ELR (cell line): Measurements from ENCODE around the gene SDR42E2.
"Not testable (repeated sequence)": the region's sequence is repeated elsewhere in the genome, so short reads cannot be mapped to it uniquely, and the experiment has no call there.

Source experiments
- DNase-seq: peaks from one replicate; pipeline ENCODE4 v3.0.0-alpha.2; 2015; ENCODE audit warnings: low read depth

Gene SDR42E2

DNA sequence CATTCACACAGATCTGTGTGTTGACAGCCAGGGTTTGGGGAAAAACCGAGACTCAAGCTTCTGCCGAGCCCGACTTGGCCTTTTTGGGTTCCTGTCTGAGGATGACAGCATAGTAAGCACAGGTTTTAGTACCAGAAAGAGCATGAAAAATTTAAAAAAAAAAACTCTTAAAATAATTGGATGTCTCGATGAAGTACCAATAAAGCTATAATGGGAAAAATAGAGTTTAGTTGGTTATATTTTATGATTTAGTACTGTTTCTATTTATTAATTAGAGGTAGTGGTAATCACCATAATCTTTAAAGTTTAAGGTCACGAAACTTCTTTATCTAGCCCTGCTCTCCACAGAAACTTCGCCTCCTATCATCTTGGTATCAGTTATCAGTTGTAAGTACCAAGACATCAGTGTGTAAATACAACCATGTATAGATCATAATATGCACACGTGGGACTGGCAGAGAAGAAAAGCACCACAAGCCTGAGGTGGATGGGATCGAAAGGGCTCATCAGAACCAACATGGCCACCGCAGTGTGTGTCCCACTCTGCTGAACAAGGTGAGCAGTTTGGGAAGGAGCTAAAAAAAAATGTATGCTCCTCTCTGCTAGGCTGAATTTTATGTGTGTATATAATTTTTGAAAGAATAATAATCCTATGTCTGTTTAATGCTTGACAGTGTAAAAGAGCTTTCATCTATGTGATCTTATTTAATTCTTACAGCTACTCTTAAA lies 29.4 kb downstream of the SDR42E2 start:
- DNase-seq, result peak; percentile 42

DNA sequence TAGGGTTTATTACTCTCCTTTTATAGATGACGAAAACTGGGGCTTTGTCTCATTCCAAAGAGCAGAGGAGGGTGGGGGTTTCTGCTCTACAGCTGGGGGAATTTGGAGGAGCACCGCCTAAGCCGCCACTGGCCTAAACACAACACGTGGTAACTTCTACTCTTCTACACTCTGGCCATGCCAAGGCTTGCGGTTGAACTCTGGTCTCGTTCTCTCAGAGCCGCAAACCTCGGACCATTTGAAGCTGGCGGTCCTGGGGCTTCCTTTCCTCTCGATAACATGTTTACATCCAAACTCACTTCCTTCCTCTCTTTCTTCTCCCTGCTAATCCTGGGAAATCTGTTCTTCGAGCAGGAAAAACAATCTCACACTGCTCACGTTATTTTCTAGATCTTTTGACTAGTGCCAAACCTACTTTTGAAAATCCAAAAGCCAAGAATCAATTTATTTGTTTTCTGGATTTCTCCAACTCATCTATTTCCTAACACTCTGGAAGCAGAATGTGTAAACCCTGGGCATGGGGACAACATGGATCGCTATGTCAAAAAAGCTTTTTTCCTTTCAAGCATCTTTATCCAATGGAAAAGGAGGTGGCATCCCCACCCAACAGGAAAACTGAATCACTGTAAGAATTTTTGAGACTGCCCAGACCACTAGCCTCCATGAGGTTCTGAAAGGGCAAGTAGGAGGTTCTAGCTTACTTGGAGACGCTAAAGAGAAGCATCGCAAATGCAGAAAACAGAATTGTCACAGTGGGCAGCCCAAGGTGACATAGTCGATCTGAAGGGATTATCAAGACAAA lies 30.2 kb downstream of the SDR42E2 start:
- DNase-seq, result peak; percentile 83

DNA sequence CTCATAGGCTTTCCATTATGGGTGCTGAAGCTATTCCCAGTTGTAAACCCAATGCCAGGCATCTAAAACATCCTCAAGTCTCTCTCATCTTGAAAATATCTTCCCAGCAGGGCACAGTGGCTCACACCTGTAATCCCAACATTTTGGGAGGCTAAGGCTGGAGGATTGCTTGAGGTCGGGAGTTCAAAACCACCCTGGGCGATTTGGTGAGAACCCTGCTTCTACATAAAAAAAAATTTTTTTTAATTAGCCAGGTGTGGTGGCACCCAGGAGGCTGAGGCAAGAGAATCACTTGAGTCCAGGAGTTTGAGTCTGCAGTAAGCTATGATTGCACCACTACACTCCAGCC lies 30.7 kb downstream of the SDR42E2 start:
- DNase-seq, result no peak

DNA sequence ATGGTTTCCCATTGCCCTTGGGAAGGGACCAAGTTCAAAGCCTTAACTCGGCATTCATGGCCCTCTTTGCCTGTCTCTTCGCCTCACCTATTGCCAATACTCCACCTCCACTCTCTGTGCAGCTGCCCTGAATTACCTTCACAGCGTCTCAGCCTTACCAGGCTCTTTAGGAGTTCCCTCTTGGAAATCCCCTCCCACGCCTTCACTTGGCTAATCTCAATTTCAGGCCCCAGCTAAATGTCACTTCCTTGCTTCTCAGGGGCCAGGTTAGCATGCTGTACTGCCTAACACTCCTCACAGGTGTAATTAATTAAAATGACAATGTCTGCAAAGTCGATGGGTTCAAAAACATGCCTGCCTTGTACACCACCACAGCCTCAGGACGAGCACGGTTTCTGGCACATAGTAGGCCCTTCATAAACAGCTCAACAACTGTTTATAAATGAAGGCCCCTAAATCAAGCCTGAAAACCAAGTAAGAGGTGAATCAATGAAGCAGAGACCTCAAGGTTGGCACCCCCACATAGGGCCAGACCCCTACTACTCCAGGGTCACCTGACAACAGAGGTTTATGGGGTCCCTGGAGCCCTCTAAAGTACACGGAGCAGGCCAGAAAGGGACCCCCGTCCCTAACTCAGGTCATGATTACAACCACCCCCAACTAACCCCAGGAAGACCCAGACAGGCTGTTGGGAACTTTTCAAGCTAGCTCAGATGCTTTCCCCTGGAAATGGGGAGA lies 32.6 kb downstream of the SDR42E2 start:
- no peak for DNase-seq

DNA sequence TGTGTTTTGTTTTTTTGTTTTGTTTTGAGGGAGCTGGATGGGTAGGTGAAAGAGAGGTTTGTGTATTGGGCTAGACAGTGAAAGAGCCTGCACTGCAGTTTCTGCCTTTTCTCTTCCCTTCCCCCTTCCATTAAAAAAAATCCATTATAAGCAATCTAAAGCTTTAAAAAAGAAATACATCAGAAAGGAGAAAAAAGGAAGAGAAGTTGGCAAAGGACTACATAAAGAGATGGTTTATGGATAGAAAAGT lies 33.1 kb downstream of the SDR42E2 start:
- no peak for DNase-seq

DNA sequence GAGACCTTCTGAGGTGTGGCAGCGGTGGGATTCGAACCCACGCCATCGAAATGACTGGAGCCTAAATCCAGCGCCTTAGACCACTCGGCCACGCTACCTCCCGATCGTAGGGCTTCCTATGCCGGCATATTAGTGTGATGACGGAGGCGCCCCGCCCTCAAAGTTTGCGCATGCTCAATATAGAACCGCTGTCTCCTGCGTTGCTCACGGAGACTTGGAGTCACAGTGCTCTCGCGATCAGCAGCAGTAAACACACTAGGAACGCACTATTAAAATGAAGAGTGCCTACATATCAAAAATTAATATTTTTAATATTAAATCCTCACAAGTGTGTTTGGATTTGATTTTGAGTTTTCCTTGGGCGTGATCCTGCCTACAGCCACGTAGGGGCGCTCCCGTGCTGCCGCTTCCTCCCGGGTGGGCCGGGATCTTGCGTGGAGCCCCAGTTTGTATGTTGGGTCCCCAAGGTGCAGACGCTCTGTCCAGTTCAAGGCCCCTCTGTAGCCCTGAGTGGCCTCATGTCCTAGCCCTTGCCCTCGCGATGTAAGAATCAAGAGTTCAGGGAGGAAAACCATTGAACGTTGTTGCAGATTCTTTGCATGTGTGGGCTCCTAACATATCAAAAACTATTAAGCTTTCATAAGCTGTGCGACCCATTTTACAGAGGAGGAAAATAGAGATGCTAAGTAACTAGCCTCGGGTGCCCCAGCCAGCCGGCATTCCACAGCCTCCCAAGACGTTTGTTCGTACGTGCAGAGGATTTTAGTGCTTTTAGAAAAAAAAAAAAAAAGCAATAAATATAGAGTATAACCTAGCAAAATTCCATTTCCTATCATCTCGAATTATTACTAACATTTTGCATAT lies 33.6 kb downstream of the SDR42E2 start:
- peak; percentile 82 for DNase-seq

DNA sequence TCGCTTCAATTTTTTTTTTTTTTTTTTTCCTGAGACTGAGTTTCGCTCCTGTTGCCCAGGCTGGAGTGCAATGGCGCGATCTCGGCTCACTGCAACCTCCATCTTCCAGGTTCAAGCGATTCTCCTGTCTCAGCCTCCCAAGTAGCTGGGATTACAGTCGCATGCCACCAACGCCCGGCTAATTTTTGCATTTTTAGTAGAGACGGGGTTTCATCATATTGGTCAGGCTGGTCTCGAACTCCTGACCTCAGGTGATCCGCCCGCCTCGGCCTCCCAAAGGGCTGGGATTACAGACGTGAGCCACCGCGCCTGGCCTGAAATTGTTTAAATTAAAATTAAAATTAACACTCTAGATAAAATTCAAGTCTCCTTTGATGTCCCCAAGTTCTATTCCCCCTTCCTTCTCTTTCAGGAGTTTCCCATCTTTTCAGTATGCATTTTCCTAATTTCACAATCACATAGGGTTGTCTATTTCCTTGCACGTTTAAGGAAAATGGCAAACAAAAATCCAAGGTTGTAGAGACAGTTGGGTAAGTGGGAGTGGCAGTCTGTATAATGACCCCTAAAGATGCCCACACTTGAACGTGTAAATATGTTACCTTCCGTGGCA lies 34.4 kb downstream of the SDR42E2 start:
- not testable (repeated sequence) for DNase-seq

DNA sequence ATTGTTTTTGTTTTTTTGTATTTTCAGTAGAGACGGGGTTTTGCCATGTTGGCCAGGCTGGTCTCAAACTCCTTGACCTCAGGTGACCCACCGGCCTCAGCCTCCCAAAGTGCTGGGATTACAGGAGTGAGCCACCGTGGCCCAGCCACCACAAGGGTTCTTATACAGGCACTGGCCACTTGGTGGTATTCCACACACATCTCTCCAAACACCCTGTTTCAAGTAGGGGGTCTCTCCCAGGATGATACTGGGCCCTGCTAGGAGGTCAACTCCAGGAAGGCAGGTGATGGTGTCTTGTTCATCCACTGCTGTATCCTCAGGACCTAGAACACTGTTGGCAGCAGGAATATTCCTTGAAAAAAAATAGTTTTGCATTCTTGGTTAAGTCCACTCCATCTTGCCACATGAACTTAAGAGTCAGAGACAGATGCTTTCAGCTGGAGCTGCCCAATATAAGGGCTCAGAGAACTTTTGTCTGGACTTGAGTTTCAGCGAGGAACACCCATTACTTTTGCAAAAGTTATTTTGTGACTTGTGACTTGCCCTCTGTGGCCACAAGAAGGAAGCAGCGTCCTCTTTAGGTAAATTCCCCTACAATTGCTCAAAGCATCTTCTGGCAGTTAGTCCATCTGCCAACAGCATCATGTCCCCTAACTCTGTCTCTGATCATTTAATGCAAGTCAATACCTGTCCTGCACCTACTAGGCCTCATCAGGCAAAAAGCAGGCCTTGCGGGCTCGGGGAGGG lies 36.4 kb downstream of the SDR42E2 start:
- peak; percentile 29 for DNase-seq

DNA sequence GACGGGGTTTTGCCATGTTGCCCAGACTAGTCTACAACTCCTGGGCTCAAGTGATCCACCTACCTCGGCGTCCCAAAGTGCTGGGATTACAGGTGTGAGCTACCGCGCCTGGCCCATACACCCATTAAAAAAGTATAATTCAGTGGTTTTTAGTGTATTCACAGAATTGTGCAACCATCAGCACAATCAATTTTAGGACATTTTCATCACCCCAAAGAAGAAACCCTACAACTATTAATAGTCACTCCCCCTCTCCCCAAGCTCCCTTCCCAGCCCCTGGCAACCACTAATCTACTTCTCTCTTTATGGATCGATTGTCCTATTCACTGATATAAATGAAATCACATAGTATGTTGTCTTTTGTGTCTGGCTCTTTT lies 39.9 kb downstream of the SDR42E2 start:
- DNase-seq, result no peak

DNA sequence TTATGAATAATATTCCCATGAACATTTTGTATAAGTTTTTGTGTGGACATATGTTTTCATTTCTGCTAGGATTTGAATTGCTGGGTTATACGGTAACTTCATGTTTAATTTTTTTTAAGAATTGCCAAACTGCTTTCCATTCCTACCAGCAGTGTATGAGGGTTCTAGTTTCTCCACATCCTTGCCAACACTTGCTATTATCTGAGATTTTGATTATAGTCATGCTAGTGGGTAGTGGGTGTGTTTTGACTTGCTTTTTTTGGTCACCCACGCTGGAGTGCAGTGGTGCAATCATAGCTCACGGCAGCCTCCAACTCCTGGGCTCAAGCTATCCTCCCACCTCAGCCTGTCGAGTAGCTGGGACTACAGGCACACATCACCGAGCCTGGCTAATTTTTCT lies 40.8 kb downstream of the SDR42E2 start:
- DNase-seq, result no peak

DNA sequence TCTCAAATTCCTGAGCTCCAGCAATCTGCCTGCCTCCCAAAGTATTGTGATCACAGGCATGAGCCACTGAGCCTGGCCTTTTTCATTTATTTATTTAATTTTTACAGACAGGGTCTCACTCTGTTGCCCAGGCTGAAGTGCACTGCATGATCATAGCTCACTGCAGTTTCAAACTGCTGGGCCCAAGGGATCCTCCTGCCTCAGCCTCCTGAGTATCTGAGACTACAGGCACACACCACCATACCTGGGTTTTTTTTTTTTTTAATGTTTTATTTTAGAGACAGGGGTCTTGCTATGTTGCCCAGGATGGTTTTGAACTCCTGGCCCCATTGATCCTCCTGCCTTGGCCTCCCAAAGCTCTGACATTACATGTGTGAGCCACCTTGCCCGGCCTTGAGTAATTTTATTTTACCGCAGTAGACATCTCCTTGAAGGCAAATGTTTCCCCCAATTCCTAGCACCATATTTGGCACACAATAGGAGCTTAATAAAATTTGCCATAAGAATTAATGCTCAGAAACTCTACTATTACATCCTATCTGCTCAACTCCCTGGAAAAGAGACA lies 41.9 kb downstream of the SDR42E2 start:
- DNase-seq, result no peak

DNA sequence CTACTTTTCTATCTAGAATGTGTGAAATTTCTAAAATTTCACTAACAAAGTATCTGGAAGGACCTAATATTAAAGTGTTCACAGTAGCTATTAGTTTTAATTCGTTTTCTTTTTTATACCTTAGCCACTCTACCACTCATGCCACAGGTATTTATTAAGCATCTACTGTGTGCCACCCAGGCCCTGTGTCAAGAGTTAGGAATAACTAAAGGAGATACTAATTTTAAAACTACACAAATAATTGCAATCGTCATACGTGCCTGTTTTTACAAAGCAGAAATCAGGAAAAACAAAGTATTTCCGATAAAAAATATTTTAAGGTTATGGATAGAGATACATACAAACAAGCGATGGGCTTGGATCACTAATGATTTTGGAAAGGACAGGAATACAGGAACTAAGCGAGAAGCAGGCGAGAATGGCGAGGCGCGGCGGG lies 43.3 kb downstream of the SDR42E2 start:
- peak; percentile 14 for DNase-seq

DNA sequence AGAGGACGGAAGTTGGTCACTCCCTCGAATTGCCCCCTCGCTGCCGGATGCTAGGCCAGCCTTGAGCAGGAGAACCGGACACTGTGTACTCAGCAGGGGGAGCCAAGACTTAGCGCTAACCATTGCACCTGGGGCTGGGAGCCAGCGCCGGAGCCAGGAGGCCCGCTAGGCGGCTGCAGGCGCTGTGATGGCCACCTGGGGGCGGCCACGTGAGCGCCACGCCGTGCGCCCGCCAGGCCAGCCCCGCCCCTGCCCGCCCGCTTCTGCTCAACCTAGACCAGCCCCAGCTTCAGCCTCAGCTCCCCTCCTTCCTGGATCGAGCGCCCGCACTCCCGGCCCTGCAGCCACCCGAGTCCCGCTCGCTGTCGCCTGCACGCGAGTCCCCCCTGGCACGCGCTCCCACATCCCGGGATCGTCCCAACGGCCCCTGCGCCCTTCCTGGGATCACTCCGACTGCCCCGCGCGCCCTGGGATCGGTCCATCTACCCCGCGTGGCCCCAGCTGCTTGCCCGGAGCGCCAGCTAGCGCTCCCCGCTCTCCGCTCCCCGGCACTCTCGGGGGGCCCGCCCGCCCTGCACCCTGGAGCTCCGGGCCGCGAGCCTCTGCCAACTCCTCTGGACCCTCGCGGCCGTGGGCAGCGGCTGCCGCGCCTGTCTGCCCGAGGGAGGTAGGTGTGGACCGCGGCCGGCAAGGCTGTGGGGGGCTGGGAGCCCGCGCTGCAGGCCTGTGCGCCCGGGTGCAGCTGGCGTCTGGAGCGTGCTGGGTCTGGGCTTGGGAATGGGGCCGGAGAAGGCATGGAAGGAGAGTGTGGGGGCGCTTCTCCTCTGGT lies 43.9 kb downstream of the SDR42E2 start, which contains the start of gene EEF2K:
TSS of gene EEF2K (plus strand) at position 266 of the 829 bp plus-strand sequence. CDS start 19,452 bp downstream, outside the sequence.
- DNase-seq, result peak; percentile 96

DNA sequence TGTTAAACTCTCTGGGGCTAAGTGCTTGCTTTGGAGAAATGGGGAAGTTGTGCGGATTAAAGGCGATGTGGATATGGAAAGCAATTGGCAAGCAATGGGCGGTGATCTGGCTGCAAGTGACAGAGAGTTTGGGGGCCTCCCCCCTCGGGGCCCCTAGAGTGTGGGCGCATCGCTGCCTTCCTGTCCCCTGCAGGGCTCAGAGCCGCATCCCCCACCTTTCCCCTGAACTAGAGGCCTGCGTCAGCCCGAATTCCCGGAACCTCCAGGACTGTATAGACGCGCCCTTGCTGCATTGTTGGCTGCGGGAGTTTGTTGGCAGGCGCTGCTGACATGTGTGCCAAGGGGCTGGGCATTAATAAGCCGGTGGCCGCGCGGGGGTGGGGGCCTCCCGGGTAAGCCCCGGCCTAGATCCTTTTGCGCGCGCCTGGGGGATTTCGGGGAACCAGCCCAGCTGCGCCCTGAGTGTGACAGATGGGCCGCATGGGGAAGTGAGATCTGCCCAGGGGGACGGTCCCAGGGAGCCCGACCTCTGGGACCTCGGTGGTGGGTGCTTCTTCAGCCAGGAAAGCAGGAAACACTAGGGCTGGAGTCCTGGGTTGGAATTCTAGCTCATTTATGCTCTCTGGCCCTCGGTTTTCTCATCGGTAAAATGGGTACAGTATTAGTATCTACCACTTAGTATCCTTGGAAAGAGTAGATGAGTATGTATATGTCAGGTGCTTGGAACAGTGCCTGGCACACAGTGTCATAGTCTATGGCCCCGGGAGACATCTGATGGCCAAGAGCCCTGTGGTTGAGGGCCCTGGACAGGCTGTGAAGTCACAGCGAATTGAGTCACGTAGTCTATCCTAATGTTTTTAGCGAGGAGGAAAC lies 44.8 kb downstream of the SDR42E2 start:
- DNase-seq, result peak; percentile 59

DNA sequence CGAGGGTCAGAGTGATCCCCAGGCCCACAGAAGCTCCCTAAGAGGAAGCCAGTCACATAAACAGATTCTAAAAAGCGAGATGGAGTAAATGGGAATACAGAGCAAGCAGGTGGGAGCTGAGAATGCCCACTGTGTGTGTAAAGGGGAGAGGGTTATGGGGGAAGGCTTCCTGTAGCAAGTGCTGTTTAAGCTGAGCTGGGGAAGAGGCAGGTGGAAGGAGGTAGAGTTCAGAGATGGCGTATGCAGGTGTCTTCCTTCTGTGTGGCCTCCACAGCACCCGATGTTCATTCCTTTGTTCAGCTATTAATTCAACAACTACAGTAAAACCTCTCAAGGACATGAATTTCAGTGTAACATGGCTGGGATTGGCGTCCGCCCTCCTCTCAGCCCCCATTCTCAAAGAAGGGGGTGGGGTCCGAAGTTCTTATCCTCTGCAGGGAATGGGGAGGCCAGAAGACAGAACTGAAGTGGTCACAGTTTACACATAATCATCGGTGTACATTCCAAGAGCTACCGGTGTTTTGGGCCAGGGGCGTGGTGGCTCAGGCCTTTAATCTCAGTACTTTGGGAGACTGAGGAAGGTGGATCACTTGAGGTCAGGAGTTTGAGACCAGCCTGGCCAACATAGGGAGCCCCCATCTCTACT lies 45.5 kb downstream of the SDR42E2 start:
- no peak for DNase-seq

DNA sequence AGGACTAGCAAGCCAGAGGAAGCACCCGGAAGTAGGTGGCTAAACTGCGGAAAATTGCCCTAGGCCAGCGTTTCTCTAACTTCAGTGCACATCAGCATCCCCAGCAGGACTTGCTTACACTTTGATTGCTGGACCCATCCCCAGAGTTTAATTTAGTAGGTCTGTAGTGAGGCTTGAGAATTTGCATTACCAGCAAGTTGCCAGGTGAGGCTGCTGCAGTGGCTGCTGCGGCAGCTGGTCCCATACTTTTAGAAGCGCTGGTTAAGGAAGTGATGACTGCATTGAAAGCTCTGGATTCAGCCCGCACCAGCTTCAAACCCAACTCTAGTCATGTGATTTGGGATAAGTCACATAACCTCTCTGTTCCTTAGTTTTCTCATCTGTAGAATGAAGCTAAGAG lies 48.0 kb downstream of the SDR42E2 start:
- DNase-seq, result no peak

DNA sequence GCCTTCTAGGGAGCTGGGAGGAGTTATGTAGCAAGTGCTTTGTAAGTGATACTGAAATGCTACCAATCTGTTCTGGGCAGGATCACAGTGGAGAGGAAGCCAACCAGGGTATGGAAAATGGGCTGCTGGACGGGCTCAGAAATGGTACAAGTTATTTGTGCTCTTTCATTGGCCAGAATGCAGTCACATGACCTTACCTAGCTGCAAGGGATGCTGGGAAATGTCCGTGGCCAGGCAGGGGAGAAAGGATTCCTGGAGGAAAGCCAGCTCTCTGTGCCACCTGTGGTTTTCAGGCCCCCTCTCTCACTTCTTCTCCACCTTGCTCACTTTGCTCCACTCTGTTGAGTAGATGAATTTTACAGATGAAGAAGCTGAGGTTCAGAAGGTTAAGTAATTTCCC lies 48.5 kb downstream of the SDR42E2 start:
- no peak for DNase-seq

DNA sequence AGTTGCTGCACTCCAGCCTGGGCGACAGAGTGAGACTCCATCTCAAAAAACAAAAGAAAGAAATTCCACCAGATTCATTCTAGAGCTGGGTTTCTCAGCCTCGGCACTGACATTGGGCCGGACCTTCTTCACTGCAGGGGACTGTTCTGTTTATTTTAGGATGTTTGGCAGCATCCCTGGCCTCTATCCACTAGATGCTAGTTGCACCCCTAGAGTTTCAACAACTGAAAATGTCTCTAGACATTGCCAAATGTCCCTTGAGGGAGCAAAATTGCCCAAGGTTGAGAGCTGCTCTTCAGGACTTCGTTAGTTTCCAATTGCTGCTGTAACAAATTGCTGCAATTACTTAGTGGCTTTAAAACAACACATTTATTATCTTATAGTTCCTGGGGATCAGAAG lies 50.9 kb downstream of the SDR42E2 start:
- no peak for DNase-seq
